GM12864 (cell line): ENCODE results near the gene PPP1R26.
"Not testable (repeated sequence)": the region's sequence is repeated elsewhere in the genome, so short reads cannot be mapped to it uniquely, and the experiment has no call there.

Experiments
- DNase-seq: peaks from one replicate; pipeline ENCODE4 v3.0.0-alpha.2; 2011; ENCODE audit warnings: low read depth
- H3K4me3 ChIP-seq: 2 replicates; pipeline ENCODE4 v1.5.1; 2011; ENCODE audit warnings: mild to moderate bottlenecking, low read depth, low read length, control low read depth
- CTCF ChIP-seq: IDR thresholded peaks from 2 replicates; pipeline ENCODE4 v1.5.1; 2011; ENCODE audit warnings: low read depth, mild to moderate bottlenecking, moderate library complexity, low read length, control low read depth, inconsistent platforms; ENCODE audit errors: missing control alignments

PPP1R26 gene

GRCh38 chr9:135526730-135527571 is 47.4 kb downstream of the PPP1R26 start:
- no peak for DNase-seq
- no peak for TF ChIP-seq CTCF
- H3K4me3 ChIP-seq, result no peak overlapping the region

GRCh38 chr9:135528842-135529435 is 49.4 kb downstream of the PPP1R26 start:
- H3K4me3 ChIP-seq, DNase-seq: not testable (repeated sequence)

GRCh38 chr9:135530146-135530545 is 50.6 kb downstream of the PPP1R26 start:
- DNase-seq, result no peak
- no peak for TF ChIP-seq CTCF
- no peak overlapping the region for H3K4me3 ChIP-seq

- H3K4me3 ChIP-seq, result no peak overlapping the region
- DNase-seq, result no peak
- TF ChIP-seq CTCF, result no peak
Measured at GRCh38 chr9:135531096-135531495, 51.5 kb downstream of the PPP1R26 start.

- TF ChIP-seq CTCF, result no peak
- no peak for DNase-seq
- no peak overlapping the region for H3K4me3 ChIP-seq
Measured at GRCh38 chr9:135533113-135533512, 53.5 kb downstream of the PPP1R26 start.

- TF ChIP-seq CTCF, result no peak
Measured at GRCh38 chr9:135533674-135534073, 54.1 kb downstream of the PPP1R26 start.

GRCh38 chr9:135534192-135534711 is 54.7 kb downstream of the PPP1R26 start:
- not testable (repeated sequence) for DNase-seq, H3K4me3 ChIP-seq

More at GRCh38 chr9:135533674-135534073, 54.1 kb downstream of the PPP1R26 start:
- H3K4me3 ChIP-seq, result no peak overlapping the region
- no peak for DNase-seq

- not testable (repeated sequence) for H3K4me3 ChIP-seq, DNase-seq
Measured at GRCh38 chr9:135534826-135535225, 55.2 kb downstream of the PPP1R26 start.

- not testable (repeated sequence) for H3K4me3 ChIP-seq, DNase-seq
Measured at GRCh38 chr9:135535631-135536030, 56.0 kb downstream of the PPP1R26 start.
